Subcutaneous adipose tissue (tissue), 4 donors: Measurements from ENCODE around the gene GABRA5. TPM values are rescaled to one million over a fixed set of nuclear protein-coding genes. Genes with fewer than 3 reads are reported as not detected.

Experiments used
- CTCF ChIP-seq: fragments of 450-650 bp; IDR thresholded peaks from one replicate; pipeline ENCODE4 v1.5.1; 2016; ENCODE audit warnings: low read depth, mild to moderate bottlenecking, control low read depth, antibody characterized with exemption, moderate library complexity
- total RNA-seq, 4 donors: library from RNA; depleted of rRNA; stranded (reverse); fragments of >200 nt; gene quantifications; one replicate each; pipeline ENCODE4 v1.1.0, GENCODE V29; 2016

Gene GABRA5
- total RNA-seq, 4 donors from 2014 or later: not detected

- no peak for TF ChIP-seq CTCF
Measured at GRCh38 chr15:26945046-26945445, 78.2 kb downstream of the GABRA5 start.

GRCh38 chr15:26950001-26950400, 83.1 kb downstream of the GABRA5 start:
- TF ChIP-seq CTCF: no peak

- no peak for TF ChIP-seq CTCF
Measured at GRCh38 chr15:26954403-26954802, 87.5 kb downstream of the GABRA5 start.

GRCh38 chr15:26967719-26968269, 100.9 kb downstream of the GABRA5 start:
- TF ChIP-seq CTCF: no peak

GRCh38 chr15:26968806-26969205, 101.9 kb downstream of the GABRA5 start:
- TF ChIP-seq CTCF: no peak

- no peak for TF ChIP-seq CTCF
Measured at GRCh38 chr15:26970712-26971210, 103.9 kb downstream of the GABRA5 start, which contains the start of gene GABRG3. TSS of gene GABRG3 (plus strand) at chr15:26971181.

- no peak for TF ChIP-seq CTCF
Measured at GRCh38 chr15:26971271-26972018, 104.6 kb downstream of the GABRA5 start.
